ENCODE data around the gene HLF. TPM values are rescaled to one million over a fixed set of nuclear protein-coding genes. Genes with fewer than 3 reads are reported as not detected.

HLF gene
- total and polyA plus RNA-seq, 2 donors (not counting 3 experiments of a cell fraction or from before 2014, with no cell fraction given): not detected

DNA sequence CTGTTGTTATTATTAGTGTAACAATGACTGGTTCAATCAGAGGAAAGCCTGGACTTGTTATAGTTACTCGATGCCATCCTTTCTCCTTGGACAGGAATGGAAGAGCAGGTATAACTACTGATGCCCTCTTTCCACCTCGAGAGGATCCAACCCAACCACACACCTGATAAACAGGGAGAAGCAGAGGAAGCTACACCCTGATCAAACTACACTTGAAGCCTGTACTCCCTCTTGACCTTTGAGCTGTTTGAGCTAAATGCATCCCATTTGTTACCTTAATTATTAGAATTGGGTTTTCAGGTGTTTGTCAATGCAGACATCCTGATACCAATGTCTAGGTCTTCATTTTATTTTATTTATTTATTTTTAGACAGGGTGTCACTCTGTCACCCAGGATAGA lies 23.7 kb upstream of the HLF start:
- H3K79me2 ChIP-seq (ENCODE audit: control insufficient read depth, insufficient read depth, low read length): no peaks in the 10 kb centered on the region

More for the DNA sequence above, 23.7 kb upstream of the HLF start:
- Histone ChIP-seq H3K9me3 (replicated peaks; ENCODE audit: control insufficient read depth, insufficient read depth, low read length) (no peaks in the 10 kb centered on the region), H3K27me3 (ENCODE audit: control insufficient read depth in 2 of 2, insufficient read depth in 2 of 2, low read length in 2 of 2) (peaks cover 0 to 21% of the 10 kb centered on the region in 2 experiments), H2AFZ (ENCODE audit: low read depth, low read length) (no peak overlapping the region), H3K9me1 (replicated peaks; ENCODE audit: control insufficient read depth, extremely low read depth, insufficient read depth, low read length) (no peaks in the 10 kb centered on the region), H4K20me1 (replicated peaks; ENCODE audit: control insufficient read depth, extremely low read depth, insufficient read depth, low read length) (no peaks in the 10 kb centered on the region), H3K27ac (ENCODE audit: insufficient read depth, low read depth, low read length) (no peak overlapping the region), H3K9ac (replicated peaks; ENCODE audit: extremely low read depth, insufficient read depth, low read length) (no peak overlapping the region), H3K36me3 (ENCODE audit: control insufficient read depth in 2 of 2, extremely low read depth in 1 of 2, insufficient read depth in 2 of 2, low read length in 2 of 2) (no peaks in the 10 kb centered on the region), H3K4me2 (ENCODE audit: insufficient read depth, low read length) (no peak overlapping the region), H3K4me1 (ENCODE audit: control insufficient read depth, extremely low read depth, insufficient read depth, low read length) (peaks cover 3% of the 10 kb centered on the region), H3K4me3 (replicated peaks in 1 of 3; ENCODE audit: insufficient read depth in 1 of 3, low read depth in 1 of 3, low read length in 3 of 3) (no peak overlapping the region)
- FAIRE-seq (no peak), DNase-seq (ENCODE audit: low read depth, low spot score) (no peak)
- BruUV-seq (replicated peaks): no TSS peak
- ChIA-PET POLR2A (no interaction called here), CTCF (no interaction called here)
- TF ChIP-seq MYC (IDR thresholded peaks at IDR 0.05; ENCODE audit: low read depth, low read length): no peak
- no peak for TF ChIP-seq GATA2 (IDR thresholded peaks at IDR 0.05; ENCODE audit: insufficient read depth, insufficient read length, low read depth, low read length)
- TF ChIP-seq EZH2 (IDR thresholded peaks at IDR 0.05; ENCODE audit: borderline replicate concordance, low read depth, low read length, severe bottlenecking): no peak
- TF ChIP-seq POLR2AphosphoS5 (IDR thresholded peaks at IDR 0.05; ENCODE audit: insufficient read depth, low read depth, low read length): no peak
- TF ChIP-seq, protein P1, sequence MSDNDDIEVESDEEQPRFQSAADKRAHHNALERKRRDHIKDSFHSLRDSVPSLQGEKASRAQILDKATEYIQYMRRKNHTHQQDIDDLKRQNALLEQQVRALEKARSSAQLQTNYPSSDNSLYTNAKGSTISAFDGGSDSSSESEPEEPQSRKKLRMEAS (IDR thresholded peaks at IDR 0.05; ENCODE audit: insufficient read depth, insufficient read length): no peak
- no peak for TF ChIP-seq POLR2A (IDR thresholded peaks at IDR 0.05; ENCODE audit: low read depth, low read length)
- TF ChIP-seq FOS (IDR thresholded peaks at IDR 0.05; ENCODE audit: borderline replicate concordance, insufficient read depth, low read length): no peak
- TF ChIP-seq JUN (IDR thresholded peaks at IDR 0.05; ENCODE audit: borderline replicate concordance, insufficient read depth, insufficient read length, low read depth): no peak
- TF ChIP-seq, protein P2, sequence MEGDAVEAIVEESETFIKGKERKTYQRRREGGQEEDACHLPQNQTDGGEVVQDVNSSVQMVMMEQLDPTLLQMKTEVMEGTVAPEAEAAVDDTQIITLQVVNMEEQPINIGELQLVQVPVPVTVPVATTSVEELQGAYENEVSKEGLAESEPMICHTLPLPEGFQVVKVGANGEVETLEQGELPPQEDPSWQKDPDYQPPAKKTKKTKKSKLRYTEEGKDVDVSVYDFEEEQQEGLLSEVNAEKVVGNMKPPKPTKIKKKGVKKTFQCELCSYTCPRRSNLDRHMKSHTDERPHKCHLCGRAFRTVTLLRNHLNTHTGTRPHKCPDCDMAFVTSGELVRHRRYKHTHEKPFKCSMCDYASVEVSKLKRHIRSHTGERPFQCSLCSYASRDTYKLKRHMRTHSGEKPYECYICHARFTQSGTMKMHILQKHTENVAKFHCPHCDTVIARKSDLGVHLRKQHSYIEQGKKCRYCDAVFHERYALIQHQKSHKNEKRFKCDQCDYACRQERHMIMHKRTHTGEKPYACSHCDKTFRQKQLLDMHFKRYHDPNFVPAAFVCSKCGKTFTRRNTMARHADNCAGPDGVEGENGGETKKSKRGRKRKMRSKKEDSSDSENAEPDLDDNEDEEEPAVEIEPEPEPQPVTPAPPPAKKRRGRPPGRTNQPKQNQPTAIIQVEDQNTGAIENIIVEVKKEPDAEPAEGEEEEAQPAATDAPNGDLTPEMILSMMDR (IDR thresholded peaks at IDR 0.05; ENCODE audit: extremely low read depth in 1 of 2, insufficient read depth in 1 of 2, low read depth in 1 of 2, low read length in 2 of 2): no peak
- dilution Hi-C loops (cut with MboI; ENCODE audit: extremely low pct_ligation_motif_present, low sequenced_read_pairs) (no loop called here), intact Hi-C loops (cut with micrococcal nuclease) (no loop called here)

All from endothelial cell of umbilical vein (primary cell).